Heart right ventricle (tissue), 16 donors: ENCODE data around the gene LRRC45. TPM values are rescaled to one million over a fixed set of nuclear protein-coding genes. Genes with fewer than 3 reads are reported as not detected.

Source experiments
- ATAC-seq, 8 donors: fragments of 200-7000 bp; cut with Tn5 transposase; one replicate each; pipeline ENCODE4 v1.9.1; 2020; ENCODE audit warnings: mild to moderate bottlenecking in 8 of 8, moderate library complexity in 8 of 8, moderate number of reproducible peaks in 1 of 8
- DNase-seq, 2 donors: peaks; one replicate each; pipeline ENCODE4 v3.0.0-alpha.2; 2020
- H3K27ac ChIP-seq, 10 donors: fragments of 200-600 bp; sonication (generic) in 2 of 10; one replicate each; pipeline versions ENCODE4 v1.5.0 to v1.8.0; 2020 to 2022; ENCODE audit warnings: mild to moderate bottlenecking in 3 of 10
- H3K27me3 ChIP-seq, 7 donors: fragments of 200-600 bp; one replicate each; pipeline ENCODE4 v1.8.0; 2021 to 2022; ENCODE audit warnings: mild to moderate bottlenecking in 2 of 7
- H3K36me3 ChIP-seq, 9 donors: fragments of 200-600 bp; sonication (generic) in 1 of 9; one replicate each; pipeline versions ENCODE4 v1.5.0 to v1.8.0; 2020 to 2022; ENCODE audit warnings: mild to moderate bottlenecking in 2 of 9
- H3K4me1 ChIP-seq, 9 donors: fragments of 200-600 bp; sonication (generic) in 1 of 9; one replicate each; pipeline versions ENCODE4 v1.5.0 to v1.8.0; 2020 to 2022; ENCODE audit warnings: mild to moderate bottlenecking in 4 of 9
- H3K4me3 ChIP-seq, 10 donors: fragments of 200-600 bp; sonication (generic) in 2 of 10; one replicate each; pipeline versions ENCODE4 v1.5.0 to v1.8.0; 2020 to 2022; ENCODE audit warnings: mild to moderate bottlenecking in 7 of 10, moderate library complexity in 2 of 10
- H3K9me3 ChIP-seq, 11 donors: fragments of 200-600 bp in 10 of 11; sonication (generic) in 2 of 11; one replicate each; pipeline versions ENCODE4 v1.5.0 to v1.8.0; 2013 to 2022; ENCODE audit warnings: mild to moderate bottlenecking in 2 of 11, control low read depth in 1 of 11, moderate library complexity in 1 of 11
- WGBS, 2 donors: extraction: QIAGEN DNeasy Blood & Tissue Kit; methylation state at CpG; one replicate each; pipeline ENCODE4 v1.1.7; 2013; ENCODE audit warnings: inconsistent platforms in 1 of 2; 5-methylcytosine and 5-hydroxymethylcytosine counted together
- intact Hi-C, 10 donors: fragments of 100-400 bp; cut with DNase I; formaldehyde crosslinking; loops; one replicate each; pipeline versions ENCODE4 v1.11.1 to v1.14.2; 2022
- polyA plus RNA-seq, 2 donors: library from polyadenylated mRNA; stranded (reverse); fragments of 200-250 nt; gene quantifications; one replicate each; pipeline ENCODE4 v1.2.3, GENCODE V29; 2013
- total RNA-seq, 10 donors: library from RNA; stranded (reverse); fragmentation: NEBNext Ultra II Directional in 3 of 10; extraction: Animal tissue kit (Norgen Biotek cat#: 25700) in 3 of 10; gene quantifications; one replicate each; pipeline versions ENCODE4 v1.2.1 to v1.2.4, GENCODE V29; 2021 to 2023
- TF ChIP-seq, protein P1 (sequence below), 9 donors: fragments of 200-600 bp; sonication (generic) in 2 of 9; IDR thresholded peaks; one replicate each; pipeline versions ENCODE4 v1.5.0 to v1.8.0; 2021 to 2022; ENCODE audit warnings: antibody characterized with exemption in 9 of 9, mild to moderate bottlenecking in 5 of 9, moderate library complexity in 1 of 9
- donor health status: Arrhythmogenic right ventricular cardiomyopathy.
- donor health status: ischemic (EF 13 %, LVEDD 7.1; RV severe dilation, severe dysfunction).
- donor health status: healthy with polysubstance abuse.
- donor health status: DM: no; HTN: yes; CAD: no.
- donor health status: DM: no; HTN: no; CAD: no.
- donor health status: ischemic (EF 25% LVEDD 6.9; RV normal size, moderate dysfunction).
- donor health status: ischemic (EF 25% LVEDD 5.7; RV mildly dilated, moderate dysfunction).
- donor health status: healthy.
- donor health status: DM: yes; HTN: yes; CAD: no.
- donor health status: Ischemic cardiomyopathy.
- donor health status: ischemic (EF 35%, LVEDD 5.7; RV mildly dilated, moderate dysfunction).
- donor health status: nonischemic (EF 11% LVEDD 7.7; RV severe dilation, severe dysfunction).
- donor health status: DM: yes; HTN: yes; CAD: no.
- donor health status: PGD.
- donor health status: ischemic (EF 29% LVEDD 5.4; RV normal size, mild dysfunction).
- donor health status: nonischemic (EF 23%, LVEDD 6.1; RV moderate dilation, normal function).

Gene LRRC45
- total and polyA plus RNA-seq, 12 donors, result 2.2 to 10.4 (median 3.5) TPM

GRCh38 chr17:82012640-82013295 lies 10.3 kb upstream of the LRRC45 start:
- ATAC-seq, result peak in 6 of 8 donors; percentile 23 to 68 (median 33)
- WGBS, 2 donors, result 67 to 73% methylated on average over 19 of the region's 19 CpGs
- DNase-seq, result peak in 1 of 2 donors; percentile 65
- H3K36me3 ChIP-seq, result peaks cover 0 to 30% (median 0%) of the 10 kb centered on the region in 9 donors
- peaks cover 0 to 44% (median 19%) of the 10 kb centered on the region in 9 donors for H3K4me1 ChIP-seq
- intact Hi-C loops, result no loop called here
- peak overlapping the region; percentile 71 to 97 (median 91) for H3K27ac ChIP-seq
- no peaks in the 10 kb centered on the region for H3K9me3 ChIP-seq
- no peak overlapping the region for H3K4me3 ChIP-seq
- TF ChIP-seq, protein P1, sequence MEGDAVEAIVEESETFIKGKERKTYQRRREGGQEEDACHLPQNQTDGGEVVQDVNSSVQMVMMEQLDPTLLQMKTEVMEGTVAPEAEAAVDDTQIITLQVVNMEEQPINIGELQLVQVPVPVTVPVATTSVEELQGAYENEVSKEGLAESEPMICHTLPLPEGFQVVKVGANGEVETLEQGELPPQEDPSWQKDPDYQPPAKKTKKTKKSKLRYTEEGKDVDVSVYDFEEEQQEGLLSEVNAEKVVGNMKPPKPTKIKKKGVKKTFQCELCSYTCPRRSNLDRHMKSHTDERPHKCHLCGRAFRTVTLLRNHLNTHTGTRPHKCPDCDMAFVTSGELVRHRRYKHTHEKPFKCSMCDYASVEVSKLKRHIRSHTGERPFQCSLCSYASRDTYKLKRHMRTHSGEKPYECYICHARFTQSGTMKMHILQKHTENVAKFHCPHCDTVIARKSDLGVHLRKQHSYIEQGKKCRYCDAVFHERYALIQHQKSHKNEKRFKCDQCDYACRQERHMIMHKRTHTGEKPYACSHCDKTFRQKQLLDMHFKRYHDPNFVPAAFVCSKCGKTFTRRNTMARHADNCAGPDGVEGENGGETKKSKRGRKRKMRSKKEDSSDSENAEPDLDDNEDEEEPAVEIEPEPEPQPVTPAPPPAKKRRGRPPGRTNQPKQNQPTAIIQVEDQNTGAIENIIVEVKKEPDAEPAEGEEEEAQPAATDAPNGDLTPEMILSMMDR (IDR thresholded peaks at IDR 0.05), result no peak
- no peaks in the 10 kb centered on the region for H3K27me3 ChIP-seq

DNA sequence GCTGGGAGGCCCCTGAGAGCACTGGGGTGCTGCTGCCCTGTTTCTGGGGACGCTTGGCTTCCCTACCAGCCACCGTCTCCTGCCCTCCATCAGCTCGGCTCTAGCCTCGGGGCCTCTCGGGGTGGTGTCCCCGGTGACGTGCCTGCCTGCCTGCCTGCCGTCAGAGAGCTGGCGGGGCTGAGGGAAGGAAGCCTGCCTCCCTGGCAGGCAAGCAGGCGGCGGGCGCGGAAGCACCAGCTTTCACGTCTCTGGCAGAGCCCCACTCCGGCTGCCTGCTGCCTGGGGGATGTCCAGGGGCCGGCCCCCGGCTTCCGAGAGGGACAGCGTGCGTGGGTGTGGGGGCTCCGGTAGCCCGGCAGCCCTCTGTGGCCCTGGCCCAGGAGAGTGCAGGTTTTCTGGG lies 9.8 kb upstream of the LRRC45 start:
- ATAC-seq, result peak; percentile 27 to 75 (median 66)
- Histone ChIP-seq H3K9me3 (no peaks in the 10 kb centered on the region), H3K4me3 (no peak overlapping the region), H3K4me1 (peaks cover 0 to 40% (median 17%) of the 10 kb centered on the region in 9 donors), H3K27ac (peak overlapping the region; percentile 71 to 97 (median 91)), H3K36me3 (peaks cover 0 to 36% (median 0%) of the 10 kb centered on the region in 9 donors), H3K27me3 (no peaks in the 10 kb centered on the region)
- TF ChIP-seq, protein P1 (IDR thresholded peaks at IDR 0.05), result no peak
- intact Hi-C loops, result no loop called here
- peak; percentile 27 to 67 for DNase-seq
- WGBS, 2 donors, result 42 to 61% methylated on average over 22 of the region's 22 CpGs

GRCh38 chr17:82013772-82014321 lies 9.3 kb upstream of the LRRC45 start:
- H3K9me3 ChIP-seq, result no peaks in the 10 kb centered on the region
- peaks cover 0 to 35% (median 15%) of the 10 kb centered on the region in 9 donors for H3K4me1 ChIP-seq
- 62 to 74% methylated on average over 16 of the region's 16 CpGs for WGBS, 2 donors
- TF ChIP-seq, protein P1 (IDR thresholded peaks at IDR 0.05), result no peak
- H3K4me3 ChIP-seq, result no peak overlapping the region
- H3K36me3 ChIP-seq, result peaks cover 0 to 41% (median 0%) of the 10 kb centered on the region in 9 donors
- DNase-seq (peak; percentile 59 to 60), ATAC-seq (peak; percentile 44 to 70 (median 59))
- intact Hi-C loops, result no loop called here
- H3K27me3 ChIP-seq, result no peaks in the 10 kb centered on the region
- peak overlapping the region; percentile 71 to 97 (median 91) for H3K27ac ChIP-seq

DNA sequence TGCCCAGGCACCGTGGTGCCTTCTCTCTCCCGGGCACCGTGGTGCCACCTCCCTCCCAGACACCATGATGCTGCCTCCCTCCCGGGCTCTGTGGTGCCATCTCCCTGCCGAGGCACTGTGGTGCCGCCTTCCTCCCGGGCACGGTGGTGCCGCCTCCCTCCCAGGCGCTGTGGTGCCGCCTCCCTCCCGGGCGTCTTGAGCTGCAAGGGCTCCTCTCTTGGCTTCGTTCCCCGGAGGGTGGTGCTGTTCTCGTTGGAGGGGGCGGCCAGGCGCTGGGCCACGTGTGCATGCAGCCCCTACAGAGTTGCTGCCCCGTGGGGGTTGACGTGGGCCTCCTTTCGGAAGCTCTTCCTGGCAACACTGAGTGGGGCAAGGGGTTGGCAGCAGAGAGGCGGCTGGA lies 8.7 kb upstream of the LRRC45 start:
- Histone ChIP-seq H3K9me3 (no peaks in the 10 kb centered on the region), H3K4me3 (no peak overlapping the region), H3K27me3 (no peaks in the 10 kb centered on the region), H3K4me1 (peaks cover 0 to 29% (median 10%) of the 10 kb centered on the region in 9 donors), H3K36me3 (peaks cover 0 to 43% (median 0%) of the 10 kb centered on the region in 9 donors), H3K27ac (peak overlapping the region in 8 of 10 donors; percentile 88 to 97 (median 92))
- TF ChIP-seq, protein P1 (IDR thresholded peaks at IDR 0.05), result peak in 1 of 9 donors; percentile 5
- intact Hi-C loops, result no loop called here
- 67 to 80% methylated on average over 23 of the region's 23 CpGs for WGBS, 2 donors
- ATAC-seq (peak in 1 of 8 donors; percentile 1), DNase-seq (no peak)
